ENCODE data around the gene FXN. TPM values are rescaled to one million over a fixed set of nuclear protein-coding genes. Genes with fewer than 3 reads are reported as not detected.

The FXN gene
- total RNA-seq, 2 experiments from 2014 or later: 6.9 to 36.1 TPM

DNA sequence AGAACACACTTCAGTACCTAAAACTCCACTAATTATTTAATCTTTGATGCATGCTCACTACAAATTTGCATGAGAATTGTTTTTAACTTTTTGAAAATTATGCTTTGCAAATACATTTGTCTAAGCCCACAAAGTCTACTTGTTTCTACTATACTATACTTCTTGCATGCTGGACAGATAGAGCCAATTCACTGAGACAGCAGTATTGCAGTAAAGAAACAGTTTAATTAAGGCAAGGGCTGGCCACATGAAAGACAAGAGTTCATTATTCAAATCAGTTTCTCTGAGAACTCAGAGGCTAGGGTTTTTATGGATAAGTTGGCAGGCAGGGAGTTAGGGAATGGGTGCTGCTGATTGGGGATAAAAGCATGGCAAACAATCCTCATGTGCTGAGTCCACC is 6.0 kb upstream of the FXN start:
- intact Hi-C loops (cut with micrococcal nuclease; ENCODE audit: unreplicated experiment): no loop called here
- no peak for DNase-seq (ENCODE audit: low spot score)
- Histone ChIP-seq H3K9me3 (ENCODE audit: low read length) (peaks cover 8% of the 10 kb centered on the region), H3K36me3 (ENCODE audit: insufficient read depth, low read length) (no peaks in the 10 kb centered on the region), H3K4me3 (ENCODE audit: low read depth, low read length, poor library complexity, severe bottlenecking) (no peak overlapping the region), H3K4me2 (ENCODE audit: low read length) (no peak overlapping the region), H3K4me1 (ENCODE audit: insufficient read depth, low read length, poor library complexity, severe bottlenecking) (peaks cover 7% of the 10 kb centered on the region), H3K27ac (ENCODE audit: low read depth, low read length, poor library complexity, severe bottlenecking) (no peak overlapping the region), H4K20me1 (ENCODE audit: insufficient read depth, low read length) (no peaks in the 10 kb centered on the region), H3K79me2 (ENCODE audit: insufficient read depth, low read depth, low read length) (no peaks in the 10 kb centered on the region), H2AFZ (ENCODE audit: low read length) (no peak overlapping the region), H3K9me2 (ENCODE audit: insufficient read depth, low read length) (no peaks in the 10 kb centered on the region)
- TF ChIP-seq, protein P1, sequence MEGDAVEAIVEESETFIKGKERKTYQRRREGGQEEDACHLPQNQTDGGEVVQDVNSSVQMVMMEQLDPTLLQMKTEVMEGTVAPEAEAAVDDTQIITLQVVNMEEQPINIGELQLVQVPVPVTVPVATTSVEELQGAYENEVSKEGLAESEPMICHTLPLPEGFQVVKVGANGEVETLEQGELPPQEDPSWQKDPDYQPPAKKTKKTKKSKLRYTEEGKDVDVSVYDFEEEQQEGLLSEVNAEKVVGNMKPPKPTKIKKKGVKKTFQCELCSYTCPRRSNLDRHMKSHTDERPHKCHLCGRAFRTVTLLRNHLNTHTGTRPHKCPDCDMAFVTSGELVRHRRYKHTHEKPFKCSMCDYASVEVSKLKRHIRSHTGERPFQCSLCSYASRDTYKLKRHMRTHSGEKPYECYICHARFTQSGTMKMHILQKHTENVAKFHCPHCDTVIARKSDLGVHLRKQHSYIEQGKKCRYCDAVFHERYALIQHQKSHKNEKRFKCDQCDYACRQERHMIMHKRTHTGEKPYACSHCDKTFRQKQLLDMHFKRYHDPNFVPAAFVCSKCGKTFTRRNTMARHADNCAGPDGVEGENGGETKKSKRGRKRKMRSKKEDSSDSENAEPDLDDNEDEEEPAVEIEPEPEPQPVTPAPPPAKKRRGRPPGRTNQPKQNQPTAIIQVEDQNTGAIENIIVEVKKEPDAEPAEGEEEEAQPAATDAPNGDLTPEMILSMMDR (conservative IDR thresholded peaks at IDR 0.05; ENCODE audit: low read length): no peak
- no peak for TF ChIP-seq EZH2phosphoT487 (IDR thresholded peaks at IDR 0.05; ENCODE audit: borderline replicate concordance, low read depth, low read length)
- no TSS peak for BruUV-seq (replicated peaks)
- CTCF ChIA-PET (ENCODE audit: unreplicated experiment): no interaction called here
- POLR2A ChIA-PET: interaction anchor here (1.1 kb wide), 1 partner anchor 349 kb away, joined by 3 read pairs; no protein-coding TSS in a partner anchor

DNA sequence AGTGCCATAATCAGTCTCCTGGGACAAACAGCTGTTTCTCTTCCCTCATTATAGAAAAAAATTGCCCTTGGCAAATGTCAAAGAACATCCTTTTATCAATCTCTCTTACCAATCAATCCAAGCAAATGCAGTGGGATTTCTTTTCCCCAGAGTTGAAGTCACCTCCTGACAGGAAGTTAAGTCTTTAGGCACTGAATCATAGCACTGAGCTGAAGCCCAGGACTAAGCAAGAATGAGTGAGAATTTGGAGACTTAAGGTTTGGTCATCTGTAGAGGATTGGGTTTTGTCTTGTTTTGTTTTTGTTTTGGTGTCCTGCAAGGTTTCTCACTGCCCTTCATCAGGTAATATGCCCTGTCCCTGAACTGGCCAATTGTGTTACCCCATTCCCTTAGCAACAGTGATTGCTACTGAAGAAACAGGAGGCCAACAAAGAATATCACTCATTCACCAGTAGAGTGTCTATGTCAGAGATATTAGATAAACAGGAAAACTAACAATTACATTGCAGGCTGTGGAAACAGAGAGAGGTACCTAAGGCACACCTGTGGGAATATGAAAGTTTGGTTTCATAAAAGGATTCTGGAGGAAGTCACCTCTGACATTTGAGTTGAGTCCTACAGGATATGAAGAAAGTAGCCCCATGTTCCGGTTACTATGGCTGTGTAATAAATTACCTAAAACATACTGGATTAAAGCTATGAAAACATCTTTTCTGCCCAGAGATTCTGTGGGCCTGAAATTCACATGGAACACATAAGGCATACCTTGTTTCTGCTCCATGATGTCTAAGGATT is 4.5 kb upstream of the FXN start:
- intact Hi-C loops (cut with micrococcal nuclease; ENCODE audit: unreplicated experiment): no loop called here
- Histone ChIP-seq H3K9me3 (ENCODE audit: low read length) (peaks cover 8% of the 10 kb centered on the region), H3K9me2 (ENCODE audit: insufficient read depth, low read length) (no peaks in the 10 kb centered on the region), H3K79me2 (ENCODE audit: insufficient read depth, low read depth, low read length) (peaks cover under 1% of the 10 kb centered on the region; the same call in 1 of the 2 replicates), H3K4me2 (ENCODE audit: low read length) (no peak overlapping the region), H3K4me1 (ENCODE audit: insufficient read depth, low read length, poor library complexity, severe bottlenecking) (peaks cover 7% of the 10 kb centered on the region), H4K20me1 (ENCODE audit: insufficient read depth, low read length) (no peaks in the 10 kb centered on the region), H3K4me3 (ENCODE audit: low read depth, low read length, poor library complexity, severe bottlenecking) (no peak overlapping the region), H3K27ac (ENCODE audit: low read depth, low read length, poor library complexity, severe bottlenecking) (no peak overlapping the region), H3K36me3 (ENCODE audit: insufficient read depth, low read length) (no peaks in the 10 kb centered on the region), H2AFZ (ENCODE audit: low read length) (no peak overlapping the region)
- BruUV-seq (replicated peaks): no TSS peak
- CTCF ChIA-PET (ENCODE audit: unreplicated experiment): no interaction called here
- POLR2A ChIA-PET: interaction anchor here (0.5 to 0.8 kb wide), 3 partner anchors 24 to 164 kb away, joined by 3 read pairs; no protein-coding TSS in a partner anchor
- no peak for TF ChIP-seq EZH2phosphoT487 (IDR thresholded peaks at IDR 0.05; ENCODE audit: borderline replicate concordance, low read depth, low read length)
- TF ChIP-seq, protein P1 (conservative IDR thresholded peaks at IDR 0.05; ENCODE audit: low read length): no peak
- no peak for DNase-seq (ENCODE audit: low spot score)

DNA sequence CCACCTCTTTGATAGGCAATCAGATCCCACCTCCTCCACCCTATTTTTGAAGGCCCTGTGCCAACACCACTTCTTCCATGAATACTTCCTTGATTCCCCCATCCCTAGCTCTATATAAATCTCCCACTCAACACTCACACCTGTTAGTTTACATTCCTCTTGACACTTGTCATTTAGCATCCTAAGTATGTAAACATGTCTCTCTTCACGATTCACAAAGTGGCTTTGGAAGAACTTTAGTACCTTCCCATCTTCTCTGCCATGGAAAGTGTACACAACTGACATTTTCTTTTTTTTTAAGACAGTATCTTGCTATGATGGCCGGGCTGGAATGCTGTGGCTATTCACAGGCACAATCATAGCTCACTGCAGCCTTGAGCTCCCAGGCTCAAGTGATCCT is 1.5 kb upstream of the FXN start:
- no peak for DNase-seq (ENCODE audit: low spot score)
- no peak overlapping the region for H3K4me3 ChIP-seq (ENCODE audit: low read depth, low read length, poor library complexity, severe bottlenecking)
- POLR2A ChIA-PET: interaction anchor here (1.4 kb wide), 1 partner anchor 9 kb away, joined by 3 read pairs; no protein-coding TSS in a partner anchor

More for the DNA sequence above, 1.5 kb upstream of the FXN start:
- peaks cover 21% of the 10 kb centered on the region for H3K79me2 ChIP-seq (ENCODE audit: insufficient read depth, low read depth, low read length)
- no peak overlapping the region for H3K27ac ChIP-seq (ENCODE audit: low read depth, low read length, poor library complexity, severe bottlenecking)
- BruUV-seq (replicated peaks): no TSS peak
- no peaks in the 10 kb centered on the region for H4K20me1 ChIP-seq (ENCODE audit: insufficient read depth, low read length)
- no peaks in the 10 kb centered on the region for H3K4me1 ChIP-seq (ENCODE audit: insufficient read depth, low read length, poor library complexity, severe bottlenecking)
- intact Hi-C loops (cut with micrococcal nuclease; ENCODE audit: unreplicated experiment): no loop called here
- peaks cover 8% of the 10 kb centered on the region for H3K9me3 ChIP-seq (ENCODE audit: low read length)
- no peaks in the 10 kb centered on the region for H3K36me3 ChIP-seq (ENCODE audit: insufficient read depth, low read length)
- H2AFZ ChIP-seq (ENCODE audit: low read length): no peak overlapping the region
- no peaks in the 10 kb centered on the region for H3K9me2 ChIP-seq (ENCODE audit: insufficient read depth, low read length)
- no peak for TF ChIP-seq EZH2phosphoT487 (IDR thresholded peaks at IDR 0.05; ENCODE audit: borderline replicate concordance, low read depth, low read length)
- TF ChIP-seq, protein P1 (conservative IDR thresholded peaks at IDR 0.05; ENCODE audit: low read length): no peak
- CTCF ChIA-PET (ENCODE audit: unreplicated experiment): no interaction called here
- H3K4me2 ChIP-seq (ENCODE audit: low read length): no peak overlapping the region
